HEK293 (cell line): ENCODE measurements around the gene RRP12.

Experiments used
- CTCF ChIA-PET: fragments of 350-600 bp; formaldehyde crosslinking; extraction: SDS; loops from one replicate; lab custom pipeline; 2021; ENCODE audit warnings: antibody characterized with exemption; lab: Yijun Ruan, JAX
- POLR2A ChIA-PET: fragments of 300-600 bp; formaldehyde crosslinking; extraction: SDS; loops from one replicate; lab custom pipeline; 2020; ENCODE audit warnings: antibody characterized with exemption, inconsistent platforms; lab: Yijun Ruan, JAX
- H3K27ac ChIP-seq: fragments of 200-500 bp; sonication (Bioruptor generic); 2 replicates; pipeline ENCODE4 v1.5.1; 2014; ENCODE audit warnings: low read depth, low read length, control low read depth, inconsistent platforms; ENCODE audit errors: extremely low read depth
- H3K36me3 ChIP-seq, 2 experiments: fragments of 200-500 bp in 1 of 2; sonication (Bioruptor generic) in 1 of 2; 1 replicate in 1 of 2; 2 replicates in 1 of 2; pipeline ENCODE4 v1.5.1; 2014 to 2017; ENCODE audit warnings: inconsistent platforms in 2 of 2, low read length in 2 of 2; ENCODE audit not compliant: control insufficient read depth in 2 of 2, insufficient read depth in 1 of 2
- H3K4me1 ChIP-seq: fragments of 200-500 bp; sonication (Bioruptor generic); 2 replicates; pipeline ENCODE4 v1.5.1; 2014; ENCODE audit warnings: mild to moderate bottlenecking, low read length, inconsistent platforms; ENCODE audit not compliant: control insufficient read depth, insufficient read depth
- H3K4me3 ChIP-seq: 2 replicates; pipeline ENCODE4 v1.5.1; 2011; ENCODE audit warnings: low read depth, mild to moderate bottlenecking, control low read depth, low read length, moderate library complexity
- H3K9me3 ChIP-seq: fragments of 200-500 bp; sonication (Bioruptor generic); 2 replicates; pipeline ENCODE4 v1.5.1; 2014; ENCODE audit warnings: low read depth, low read length, inconsistent platforms; ENCODE audit not compliant: control insufficient read depth, insufficient read depth
- GLIS1 ChIP-seq: fragments of 450-650 bp; formaldehyde crosslinking; IDR thresholded peaks from 2 replicates; pipeline ENCODE4 v1.5.1; 2016; ENCODE audit warnings: missing biosample characterization, missing genetic modification characterization
- IKZF3 ChIP-seq: fragments of 450-650 bp; IDR thresholded peaks from 2 replicates; pipeline ENCODE4 v1.5.0; 2018; ENCODE audit warnings: missing biosample characterization, mild to moderate bottlenecking, missing genetic modification characterization, moderate library complexity
- PRDM4 ChIP-seq: fragments of 450-650 bp; formaldehyde crosslinking; IDR thresholded peaks from 2 replicates; pipeline ENCODE4 v1.5.1; 2017; ENCODE audit warnings: missing biosample characterization, missing genetic modification characterization
- ZBTB20 ChIP-seq: fragments of 450-650 bp; formaldehyde crosslinking; IDR thresholded peaks from 2 replicates; pipeline ENCODE4 v1.5.1; 2016; ENCODE audit warnings: missing biosample characterization, missing genetic modification characterization
- ZBTB26 ChIP-seq: fragments of 450-650 bp; formaldehyde crosslinking; optimal IDR thresholded peaks from 2 replicates; pipeline ENCODE3; 2016; ENCODE audit warnings: missing biosample characterization, mild to moderate bottlenecking, missing genetic modification characterization
- ZFP69B ChIP-seq: fragments of 450-650 bp; formaldehyde crosslinking; IDR thresholded peaks from 2 replicates; pipeline ENCODE4 v1.5.1; 2016; ENCODE audit warnings: missing biosample characterization, missing genetic modification characterization
- ZIC2 ChIP-seq: fragments of 450-650 bp; formaldehyde crosslinking; IDR thresholded peaks from 2 replicates; pipeline ENCODE4 v1.5.1; 2016; ENCODE audit warnings: missing biosample characterization, missing genetic modification characterization
- ZNF10 ChIP-seq: fragments of 450-650 bp; formaldehyde crosslinking; IDR thresholded peaks from 2 replicates; pipeline ENCODE4 v1.5.1; 2017; ENCODE audit warnings: missing biosample characterization, missing genetic modification characterization
- ZNF112 ChIP-seq: fragments of 450-650 bp; formaldehyde crosslinking; IDR thresholded peaks from 2 replicates; pipeline ENCODE4 v1.5.0; 2017; ENCODE audit warnings: missing biosample characterization, missing genetic modification characterization
- ZNF211 ChIP-seq: fragments of 450-650 bp; formaldehyde crosslinking; IDR thresholded peaks from 2 replicates; pipeline ENCODE4 v1.5.1; 2016; ENCODE audit warnings: low read depth, missing biosample characterization, missing genetic modification characterization
- ZNF223 ChIP-seq: fragments of 450-650 bp; formaldehyde crosslinking; IDR thresholded peaks from 2 replicates; pipeline ENCODE4 v1.5.1; 2016; ENCODE audit warnings: missing biosample characterization, missing genetic modification characterization
- ZNF391 ChIP-seq: fragments of 450-650 bp; formaldehyde crosslinking; IDR thresholded peaks from 2 replicates; pipeline ENCODE4 v1.5.1; 2016; ENCODE audit warnings: low read depth, missing biosample characterization, missing genetic modification characterization, borderline replicate concordance
- ZNF398 ChIP-seq: fragments of 450-650 bp; formaldehyde crosslinking; IDR thresholded peaks from 2 replicates; pipeline ENCODE4 v1.5.1; 2017; ENCODE audit warnings: missing biosample characterization, missing genetic modification characterization
- ZNF423 ChIP-seq: fragments of 450-650 bp; formaldehyde crosslinking; IDR thresholded peaks from 2 replicates; pipeline ENCODE4 v1.5.1; 2016; ENCODE audit warnings: missing biosample characterization, missing genetic modification characterization
- ZNF488 ChIP-seq: fragments of 450-650 bp; formaldehyde crosslinking; IDR thresholded peaks from 2 replicates; pipeline ENCODE4 v1.5.1; 2016; ENCODE audit warnings: missing biosample characterization, missing genetic modification characterization
- ZNF510 ChIP-seq: fragments of 450-650 bp; formaldehyde crosslinking; IDR thresholded peaks from 2 replicates; pipeline ENCODE4 v1.5.1; 2018; ENCODE audit warnings: mild to moderate bottlenecking, missing genetic modification characterization, missing biosample characterization; ENCODE audit not compliant: insufficient replicate concordance
- ZNF560 ChIP-seq: fragments of 450-650 bp; formaldehyde crosslinking; IDR thresholded peaks from 2 replicates; pipeline ENCODE4 v1.5.1; 2017; ENCODE audit warnings: missing biosample characterization, missing genetic modification characterization, borderline replicate concordance
- ZNF596 ChIP-seq: fragments of 450-650 bp; IDR thresholded peaks from 2 replicates; pipeline ENCODE4 v1.5.0; 2018; ENCODE audit warnings: missing biosample characterization, mild to moderate bottlenecking, missing genetic modification characterization, moderate library complexity
- ZNF600 ChIP-seq: fragments of 450-650 bp; formaldehyde crosslinking; IDR thresholded peaks from 2 replicates; pipeline ENCODE4 v1.5.1; 2016; ENCODE audit warnings: missing biosample characterization, missing genetic modification characterization
- ZNF626 ChIP-seq: fragments of 450-650 bp; sonication (Bioruptor Pico); formaldehyde crosslinking; IDR thresholded peaks from 2 replicates; pipeline ENCODE4 v1.5.1; 2018; ENCODE audit warnings: missing biosample characterization, missing genetic modification characterization, inconsistent platforms
- TF ChIP-seq, protein P1 (sequence below): fragments of 450-650 bp; formaldehyde crosslinking; IDR thresholded peaks from 2 replicates; pipeline ENCODE4 v1.5.1; 2016; ENCODE audit warnings: missing biosample characterization, missing genetic modification characterization

RRP12 gene

GRCh38 chr10:97367126-97367649 is 34.0 kb downstream of the RRP12 start (continued):
- no peak for TF ChIP-seq ZNF423 (tag by site-specific recombination)
- TF ChIP-seq ZFP69B = no peak

DNA sequence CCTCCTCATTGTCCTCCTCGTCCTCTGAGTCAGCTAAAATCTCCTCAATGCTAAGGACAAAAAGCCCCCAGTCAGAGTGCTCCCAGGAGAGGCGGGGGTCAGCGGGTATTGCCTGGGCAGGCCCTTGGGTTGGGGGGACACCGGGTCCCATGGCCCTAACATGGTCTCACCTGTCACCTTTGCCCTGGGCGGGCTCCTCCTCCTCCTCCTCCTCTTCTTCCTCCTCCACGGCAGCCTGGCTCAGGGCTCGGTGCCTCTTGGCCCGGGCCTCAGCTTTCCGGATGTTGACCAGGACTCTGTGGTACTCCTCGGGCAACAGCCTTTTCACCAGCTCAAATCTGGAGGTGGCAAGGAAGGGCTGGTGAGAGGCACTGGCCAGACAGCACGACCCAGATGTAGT is 34.6 kb downstream of the RRP12 start:
- Histone ChIP-seq H3K9me3 (no peaks in the 10 kb centered on the region), H3K36me3 (peaks cover 0 to 80% of the 10 kb centered on the region in 2 experiments), H3K4me1 (no peaks in the 10 kb centered on the region), H3K4me3 (no peak overlapping the region), H3K27ac (no peak overlapping the region)
- POLR2A ChIA-PET = no interaction called here
- TF ChIP-seq ZBTB20 (tag by site-specific recombination) (no peak), ZNF560 (tag by site-specific recombination) (no peak), ZIC2 (tag by site-specific recombination) (no peak), ZNF112 (tag by site-specific recombination) (no peak), IKZF3 (tag by site-specific recombination) (no peak), ZNF596 (tag by site-specific recombination) (no peak), PRDM4 (tag by site-specific recombination) (no peak), ZNF626 (tag by site-specific recombination) (no peak), ZNF211 (tag by site-specific recombination) (no peak), ZBTB26 (tag by site-specific recombination) (no peak), ZNF10 (tag by site-specific recombination) (no peak), ZNF223 (no peak), ZNF391 (tag by site-specific recombination) (no peak), ZNF510 (tag by site-specific recombination) (no peak), GLIS1 (tag by site-specific recombination) (no peak), ZNF600 (tag by site-specific recombination) (no peak), ZNF488 (tag by site-specific recombination) (no peak), ZNF398 (tag by site-specific recombination) (no peak)
- TF ChIP-seq, protein P1, sequence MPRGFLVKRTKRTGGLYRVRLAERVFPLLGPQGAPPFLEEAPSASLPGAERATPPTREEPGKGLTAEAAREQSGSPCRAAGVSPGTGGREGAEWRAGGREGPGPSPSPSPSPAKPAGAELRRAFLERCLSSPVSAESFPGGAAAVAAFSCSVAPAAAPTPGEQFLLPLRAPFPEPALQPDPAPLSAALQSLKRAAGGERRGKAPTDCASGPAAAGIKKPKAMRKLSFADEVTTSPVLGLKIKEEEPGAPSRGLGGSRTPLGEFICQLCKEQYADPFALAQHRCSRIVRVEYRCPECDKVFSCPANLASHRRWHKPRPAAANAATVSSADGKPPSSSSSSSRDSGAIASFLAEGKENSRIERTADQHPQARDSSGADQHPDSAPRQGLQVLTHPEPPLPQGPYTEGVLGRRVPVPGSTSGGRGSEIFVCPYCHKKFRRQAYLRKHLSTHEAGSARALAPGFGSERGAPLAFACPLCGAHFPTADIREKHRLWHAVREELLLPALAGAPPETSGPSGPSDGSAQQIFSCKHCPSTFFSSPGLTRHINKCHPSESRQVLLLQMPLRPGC (tag by site-specific recombination) = no peak
- CTCF ChIA-PET = no interaction called here
